ENCODE results near the gene CNPY1. TPM values are rescaled to one million over a fixed set of nuclear protein-coding genes. Genes with fewer than 3 reads are reported as not detected.

CNPY1 gene
- total RNA-seq, 1 donor from 2014 or later: not detected

DNA sequence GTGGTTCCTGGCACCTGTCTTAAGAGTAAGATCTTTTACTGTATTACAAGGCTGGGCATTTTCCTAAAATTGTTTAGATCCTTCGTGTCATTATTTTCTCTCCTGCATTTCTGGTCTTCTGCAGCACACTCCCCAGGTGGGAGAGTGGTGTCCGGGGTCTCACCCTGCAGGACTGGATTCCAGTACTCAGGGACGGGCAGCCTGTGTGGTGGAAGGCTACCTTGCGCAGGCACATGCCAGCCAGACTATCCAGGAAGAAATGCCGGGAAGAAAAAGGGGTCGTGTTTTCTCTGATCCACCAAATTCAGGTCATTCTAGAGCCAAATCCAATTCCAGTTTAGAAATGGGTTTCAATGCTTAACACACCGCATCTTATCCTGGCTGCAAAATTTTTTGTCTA lies 27.7 kb downstream of the CNPY1 start:
- peaks cover 6% of the 10 kb centered on the region for H3K27me3 ChIP-seq (ENCODE audit: insufficient read depth, low read length)

DNA sequence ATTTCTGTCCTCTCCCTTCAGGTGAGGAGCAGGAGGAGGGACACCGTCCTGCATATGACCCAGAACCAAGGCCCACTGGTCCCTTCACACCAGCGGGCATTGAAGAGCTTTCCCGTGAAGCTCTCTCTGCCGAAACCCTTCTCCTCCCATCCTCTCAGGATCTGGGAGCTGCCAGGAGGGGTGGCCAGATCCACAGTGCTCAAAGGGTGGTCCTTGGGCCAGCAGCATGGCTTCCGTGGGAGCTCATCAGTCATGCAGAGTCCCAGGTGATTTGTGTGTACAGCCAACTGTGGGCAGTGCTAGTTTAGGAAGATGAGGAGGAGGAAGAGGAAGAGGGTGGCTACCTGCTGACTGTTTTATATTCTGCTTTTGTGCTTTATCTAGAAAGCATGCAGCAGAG lies 28.4 kb downstream of the CNPY1 start:
- peaks cover 6% of the 10 kb centered on the region for H3K27me3 ChIP-seq (ENCODE audit: insufficient read depth, low read length)
- no peaks in the 10 kb centered on the region for H3K4me1 ChIP-seq (ENCODE audit: insufficient read depth, low read length)
- FAIRE-seq (no peak), DNase-seq (ENCODE audit: low read depth) (no peak)
- Mint-ChIP-seq H3K9me3 (ENCODE audit: unreplicated experiment) (peaks cover 5% of the 10 kb centered on the region), H3K4me3 (ENCODE audit: unreplicated experiment) (no peak overlapping the region), H3K4me1 (ENCODE audit: low read depth, unreplicated experiment) (no peaks in the 10 kb centered on the region), H3K27me3 (ENCODE audit: low read depth, unreplicated experiment) (peaks cover 87% of the 10 kb centered on the region), H3K27ac (ENCODE audit: unreplicated experiment) (no peak overlapping the region), H3K36me3 (ENCODE audit: low read depth, unreplicated experiment) (peaks cover 3% of the 10 kb centered on the region)
- H2AFZ ChIP-seq (ENCODE audit: low read depth, low read length): no peak overlapping the region
- no peak overlapping the region for H3K9ac ChIP-seq (ENCODE audit: low read length)
- TF ChIP-seq EZH2 (IDR thresholded peaks at IDR 0.05; ENCODE audit: insufficient read depth, low read length): no peak
- TF ChIP-seq, protein P1, sequence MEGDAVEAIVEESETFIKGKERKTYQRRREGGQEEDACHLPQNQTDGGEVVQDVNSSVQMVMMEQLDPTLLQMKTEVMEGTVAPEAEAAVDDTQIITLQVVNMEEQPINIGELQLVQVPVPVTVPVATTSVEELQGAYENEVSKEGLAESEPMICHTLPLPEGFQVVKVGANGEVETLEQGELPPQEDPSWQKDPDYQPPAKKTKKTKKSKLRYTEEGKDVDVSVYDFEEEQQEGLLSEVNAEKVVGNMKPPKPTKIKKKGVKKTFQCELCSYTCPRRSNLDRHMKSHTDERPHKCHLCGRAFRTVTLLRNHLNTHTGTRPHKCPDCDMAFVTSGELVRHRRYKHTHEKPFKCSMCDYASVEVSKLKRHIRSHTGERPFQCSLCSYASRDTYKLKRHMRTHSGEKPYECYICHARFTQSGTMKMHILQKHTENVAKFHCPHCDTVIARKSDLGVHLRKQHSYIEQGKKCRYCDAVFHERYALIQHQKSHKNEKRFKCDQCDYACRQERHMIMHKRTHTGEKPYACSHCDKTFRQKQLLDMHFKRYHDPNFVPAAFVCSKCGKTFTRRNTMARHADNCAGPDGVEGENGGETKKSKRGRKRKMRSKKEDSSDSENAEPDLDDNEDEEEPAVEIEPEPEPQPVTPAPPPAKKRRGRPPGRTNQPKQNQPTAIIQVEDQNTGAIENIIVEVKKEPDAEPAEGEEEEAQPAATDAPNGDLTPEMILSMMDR (IDR thresholded peaks at IDR 0.05; ENCODE audit: insufficient read depth, low read depth, low read length): no peak
- H3K36me3 ChIP-seq (ENCODE audit: insufficient read depth, low read length): no peaks in the 10 kb centered on the region
- no peak overlapping the region for H3K4me2 ChIP-seq (ENCODE audit: low read length)
- no peak overlapping the region for H3K4me3 ChIP-seq (ENCODE audit: insufficient read depth, low read depth, low read length)
- no peaks in the 10 kb centered on the region for H3K79me2 ChIP-seq (ENCODE audit: insufficient read depth, low read length)
- H3K9me3 ChIP-seq (ENCODE audit: insufficient read depth, low read depth, low read length): no peaks in the 10 kb centered on the region
- no peak overlapping the region for H3K27ac ChIP-seq (ENCODE audit: low read depth, low read length)
- no peaks in the 10 kb centered on the region for H4K20me1 ChIP-seq (ENCODE audit: insufficient read depth, low read length)

More for the DNA sequence above, 27.7 kb downstream of the CNPY1 start:
- no peaks in the 10 kb centered on the region for H3K4me1 Mint-ChIP-seq (ENCODE audit: low read depth, unreplicated experiment)
- no peak overlapping the region for H3K27ac ChIP-seq (ENCODE audit: low read depth, low read length)
- H3K4me1 ChIP-seq (ENCODE audit: insufficient read depth, low read length): no peaks in the 10 kb centered on the region
- H2AFZ ChIP-seq (ENCODE audit: low read depth, low read length): no peak overlapping the region
- H3K27ac Mint-ChIP-seq (ENCODE audit: unreplicated experiment): no peak overlapping the region
- H3K4me2 ChIP-seq (ENCODE audit: low read length): no peak overlapping the region
- peaks cover 5% of the 10 kb centered on the region for H3K9me3 Mint-ChIP-seq (ENCODE audit: unreplicated experiment)
- no peak overlapping the region for H3K4me3 Mint-ChIP-seq (ENCODE audit: unreplicated experiment)
- DNase-seq (ENCODE audit: low read depth): no peak
- no peak for FAIRE-seq
- H3K4me3 ChIP-seq (ENCODE audit: insufficient read depth, low read depth, low read length): no peak overlapping the region
- peaks cover 3% of the 10 kb centered on the region for H3K36me3 Mint-ChIP-seq (ENCODE audit: low read depth, unreplicated experiment)
- peaks cover 88% of the 10 kb centered on the region for H3K27me3 Mint-ChIP-seq (ENCODE audit: low read depth, unreplicated experiment)
- H3K36me3 ChIP-seq (ENCODE audit: insufficient read depth, low read length): no peaks in the 10 kb centered on the region
- H4K20me1 ChIP-seq (ENCODE audit: insufficient read depth, low read length): no peaks in the 10 kb centered on the region
- H3K9ac ChIP-seq (ENCODE audit: low read length): no peak overlapping the region
- H3K9me3 ChIP-seq (ENCODE audit: insufficient read depth, low read depth, low read length): no peaks in the 10 kb centered on the region
- TF ChIP-seq, protein P1 (IDR thresholded peaks at IDR 0.05; ENCODE audit: insufficient read depth, low read depth, low read length): no peak
- TF ChIP-seq EZH2 (IDR thresholded peaks at IDR 0.05; ENCODE audit: insufficient read depth, low read length): no peak
- H3K79me2 ChIP-seq (ENCODE audit: insufficient read depth, low read length): no peaks in the 10 kb centered on the region

DNA sequence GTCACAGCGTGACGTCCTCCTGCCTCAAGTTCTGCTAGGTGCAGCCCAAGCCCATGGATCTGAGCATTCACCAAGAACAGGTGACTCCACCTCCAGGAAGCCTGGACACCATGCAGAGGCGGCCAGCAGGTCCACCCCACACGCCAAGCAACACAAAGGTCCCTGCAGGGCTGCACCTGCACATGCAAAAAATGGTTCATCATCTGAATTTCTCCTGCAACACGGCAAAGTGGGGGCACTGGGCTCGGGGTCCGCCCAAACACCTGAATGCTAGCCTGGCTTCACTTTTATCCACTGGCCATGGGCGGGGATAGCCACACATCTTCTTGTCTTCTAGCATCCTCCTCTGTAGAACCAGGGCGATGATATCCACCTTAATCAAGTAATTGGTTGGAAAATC lies 28.9 kb downstream of the CNPY1 start:
- H3K4me3 Mint-ChIP-seq (ENCODE audit: unreplicated experiment): no peak overlapping the region
- H3K79me2 ChIP-seq (ENCODE audit: insufficient read depth, low read length): no peaks in the 10 kb centered on the region
- FAIRE-seq (no peak), DNase-seq (ENCODE audit: low read depth) (no peak)
- H3K27ac Mint-ChIP-seq (ENCODE audit: unreplicated experiment): no peak overlapping the region
- no peaks in the 10 kb centered on the region for H3K36me3 ChIP-seq (ENCODE audit: insufficient read depth, low read length)
- H3K36me3 Mint-ChIP-seq (ENCODE audit: low read depth, unreplicated experiment): no peaks in the 10 kb centered on the region
- peaks cover 8% of the 10 kb centered on the region for H3K27me3 ChIP-seq (ENCODE audit: insufficient read depth, low read length)
- H3K4me1 Mint-ChIP-seq (ENCODE audit: low read depth, unreplicated experiment): no peaks in the 10 kb centered on the region
- TF ChIP-seq, protein P1 (IDR thresholded peaks at IDR 0.05; ENCODE audit: insufficient read depth, low read depth, low read length): no peak
- TF ChIP-seq EZH2 (IDR thresholded peaks at IDR 0.05; ENCODE audit: insufficient read depth, low read length): no peak
- peaks cover 86% of the 10 kb centered on the region for H3K27me3 Mint-ChIP-seq (ENCODE audit: low read depth, unreplicated experiment)
- no peaks in the 10 kb centered on the region for H3K9me3 ChIP-seq (ENCODE audit: insufficient read depth, low read depth, low read length)
- peaks cover 5% of the 10 kb centered on the region for H3K9me3 Mint-ChIP-seq (ENCODE audit: unreplicated experiment)
- no peak overlapping the region for H3K4me2 ChIP-seq (ENCODE audit: low read length)
- H3K27ac ChIP-seq (ENCODE audit: low read depth, low read length): no peak overlapping the region
- no peaks in the 10 kb centered on the region for H3K4me1 ChIP-seq (ENCODE audit: insufficient read depth, low read length)
- H4K20me1 ChIP-seq (ENCODE audit: insufficient read depth, low read length): no peaks in the 10 kb centered on the region
- no peak overlapping the region for H2AFZ ChIP-seq (ENCODE audit: low read depth, low read length)
- H3K9ac ChIP-seq (ENCODE audit: low read length): no peak overlapping the region
- no peak overlapping the region for H3K4me3 ChIP-seq (ENCODE audit: insufficient read depth, low read depth, low read length)
